Neutrophil (primary cell): Measurements from ENCODE around the gene STUB1.

Experiments
- H3K27ac ChIP-seq: fragments of 200-600 bp; sonication (generic); 2 replicates; pipeline ENCODE4 v1.5.1; 2016; ENCODE audit warnings: mild to moderate bottlenecking, moderate library complexity
- H3K27me3 ChIP-seq: fragments of 200-600 bp; sonication (generic); 2 replicates; pipeline ENCODE4 v1.6.0; 2016; ENCODE audit warnings: mild to moderate bottlenecking
- H3K36me3 ChIP-seq: fragments of 200-600 bp; sonication (generic); 2 replicates; pipeline ENCODE4 v1.5.1; 2017
- H3K4me1 ChIP-seq, 2 experiments: fragments of 200-600 bp in 1 of 2; sonication (generic) in 1 of 2; 1 replicate in 1 of 2; 2 replicates in 1 of 2; pipeline versions ENCODE4 v1.5.1 to v1.6.1; 2013 to 2016; ENCODE audit warnings: low read depth in 1 of 2, low read length in 1 of 2, mild to moderate bottlenecking in 1 of 2, moderate library complexity in 1 of 2; ENCODE audit not compliant: control insufficient read depth in 1 of 2, insufficient read depth in 1 of 2
- H3K4me3 ChIP-seq, 2 experiments: fragments of 200-600 bp in 1 of 2; sonication (generic) in 1 of 2; 1 replicate in 1 of 2; 2 replicates in 1 of 2; pipeline ENCODE4 v1.5.1; 2013 to 2016; ENCODE audit warnings: low read depth in 1 of 2, low read length in 1 of 2, mild to moderate bottlenecking in 1 of 2, moderate library complexity in 1 of 2
- H3K9me3 ChIP-seq: fragments of 200-600 bp; sonication (generic); 2 replicates; pipeline ENCODE4 v1.5.1; 2016
- CTCF ChIP-seq: fragments of 200-600 bp; sonication (generic); IDR thresholded peaks from 2 replicates; pipeline ENCODE4 v1.5.1; 2016; ENCODE audit warnings: antibody characterized with exemption

The STUB1 gene

GRCh38 chr16:679814-680624 is at the start of gene STUB1:
TSS of gene STUB1 (plus strand) at chr16:680410. CDS start at chr16:680526, 116 bp downstream.
- peak within 1 kb of the TSS; percentile 83 to 91 for H3K4me3 ChIP-seq
- peaks cover 43 to 74% of the 10 kb centered on the region in 2 experiments for H3K4me1 ChIP-seq
- H3K9me3 ChIP-seq: no peaks in the 10 kb centered on the region
- TF ChIP-seq CTCF: no peak
- peak within 1 kb of the TSS; percentile 86 for H3K27ac ChIP-seq
- H3K36me3 ChIP-seq: peaks cover 14% of the 10 kb centered on the region
- peaks cover 34% of the 10 kb centered on the region for H3K27me3 ChIP-seq

GRCh38 chr16:630815-631405 is 49.3 kb upstream of the STUB1 start, which contains the start of gene WFIKKN1:
TSS of gene WFIKKN1 (plus strand) at chr16:630985. CDS start at chr16:631254, 269 bp downstream.
- no peaks in the 10 kb centered on the region for H3K9me3 ChIP-seq
- peaks cover 25% of the 10 kb centered on the region for H3K27me3 ChIP-seq
- peaks cover 6 to 9% of the 10 kb centered on the region in 2 experiments for H3K4me1 ChIP-seq
- no peak for TF ChIP-seq CTCF
- H3K27ac ChIP-seq: no peak within 1 kb of the TSS
- no peak within 1 kb of the TSS for H3K4me3 ChIP-seq
- peaks cover 46% of the 10 kb centered on the region for H3K36me3 ChIP-seq

GRCh38 chr16:631808-632358 is 48.3 kb upstream of the STUB1 start:
- H3K27me3 ChIP-seq: peaks cover 25% of the 10 kb centered on the region
- TF ChIP-seq CTCF: no peak
- H3K36me3 ChIP-seq: peaks cover 36% of the 10 kb centered on the region
- peaks cover 7 to 15% of the 10 kb centered on the region in 2 experiments for H3K4me1 ChIP-seq
- no peak overlapping the region for H3K4me3 ChIP-seq
- H3K9me3 ChIP-seq: no peaks in the 10 kb centered on the region
- no peak overlapping the region for H3K27ac ChIP-seq

- peaks cover 28% of the 10 kb centered on the region for H3K36me3 ChIP-seq
- H3K27me3 ChIP-seq: peaks cover 25% of the 10 kb centered on the region
- H3K27ac ChIP-seq: no peak overlapping the region
- no peaks in the 10 kb centered on the region for H3K9me3 ChIP-seq
- TF ChIP-seq CTCF: no peak
- H3K4me1 ChIP-seq: peaks cover 13 to 23% of the 10 kb centered on the region in 2 experiments
- no peak overlapping the region for H3K4me3 ChIP-seq
Observed at GRCh38 chr16:632486-633335, 47.5 kb upstream of the STUB1 start.
